A673 (cell line): ENCODE measurements around the gene PDCD11. TPM values are rescaled to one million over a fixed set of nuclear protein-coding genes. Genes with fewer than 3 reads are reported as not detected.

Experiments
- BruUV-seq: library from RNA; stranded (reverse); fragments of 400-500 nt; replicated peaks from 2 replicates; lab custom pipeline; 2021; lab: Mats Ljungman, UMichigan
- CTCF ChIA-PET: fragments of 300-600 bp; sonication (Branson Sonifier 250); formaldehyde crosslinking; loops from one replicate; lab custom pipeline; 2022; ENCODE audit warnings: antibody characterized with exemption; lab: Charles Lee
- POLR2A ChIA-PET: fragments of 300-600 bp; sonication (Branson Sonifier 250); formaldehyde crosslinking; loops from one replicate; lab custom pipeline; 2022; ENCODE audit warnings: antibody characterized with exemption; ENCODE audit not compliant: low non-redundant PET; lab: Charles Lee
- DNase-seq: peaks from one replicate; pipeline ENCODE4 v3.0.0-alpha.2; 2015; ENCODE audit warnings: low spot score
- H3K27ac ChIP-seq: fragments of 200-600 bp; sonication (generic); 2 replicates; pipeline ENCODE4 v1.5.1; 2016; ENCODE audit warnings: mixed run types, low read depth, mild to moderate bottlenecking, mixed read lengths, antibody characterized with exemption, low read length; ENCODE audit not compliant: poor library complexity, severe bottlenecking
- H3K27me3 ChIP-seq: fragments of 200-600 bp; sonication (generic); replicated peaks from 2 replicates; pipeline ENCODE4 v1.6.1; 2017; ENCODE audit warnings: mixed run types, low read depth, mild to moderate bottlenecking, mixed read lengths, antibody characterized with exemption, low read length; ENCODE audit not compliant: insufficient read depth, poor library complexity
- H3K36me3 ChIP-seq: fragments of 200-600 bp; sonication (generic); 2 replicates; pipeline ENCODE4 v1.6.1; 2016; ENCODE audit warnings: mixed run types, mild to moderate bottlenecking, mixed read lengths, antibody characterized with exemption, low read length; ENCODE audit not compliant: insufficient read depth, poor library complexity, severe bottlenecking
- H3K4me1 ChIP-seq: fragments of 200-600 bp; sonication (generic); 2 replicates; pipeline ENCODE4 v1.6.1; 2017; ENCODE audit warnings: mixed run types, mild to moderate bottlenecking, mixed read lengths, antibody characterized with exemption, low read length; ENCODE audit not compliant: insufficient read depth, poor library complexity, severe bottlenecking
- H3K4me3 ChIP-seq: fragments of 200-600 bp; sonication (generic); 2 replicates; pipeline ENCODE4 v1.5.1; 2016; ENCODE audit warnings: low read depth, mixed run types, mild to moderate bottlenecking, mixed read lengths, low read length; ENCODE audit not compliant: poor library complexity, severe bottlenecking
- H3K9me3 ChIP-seq: fragments of 200-600 bp; sonication (generic); 2 replicates; pipeline ENCODE4 v1.6.1; 2016; ENCODE audit warnings: mixed run types, low read depth, mild to moderate bottlenecking, mixed read lengths, antibody characterized with exemption, low read length; ENCODE audit not compliant: poor library complexity, severe bottlenecking
- CTCF ChIP-seq: fragments of 300-800, 200-600 bp; sonication (generic); conservative IDR thresholded peaks from 2 replicates; pipeline ENCODE4 v1.5.1; 2017; ENCODE audit warnings: low read depth, mild to moderate bottlenecking, antibody characterized with exemption, low read length, moderate library complexity, mixed read lengths
- EZH2 ChIP-seq: fragments of 200-600 bp; sonication (generic); IDR thresholded peaks from 2 replicates; pipeline ENCODE4 v1.6.1; 2017; ENCODE audit warnings: borderline replicate concordance, low read depth, mild to moderate bottlenecking, mixed read lengths, antibody characterized with exemption, low read length; ENCODE audit not compliant: poor library complexity, severe bottlenecking
- intact Hi-C: fragments of 100-400 bp; cut with micrococcal nuclease; formaldehyde crosslinking; loops from one replicate; pipeline ENCODE4 v1.10.0; 2022; ENCODE audit not compliant: unreplicated experiment
- total RNA-seq: library from RNA; stranded (reverse); gene quantifications from 2 replicates; pipeline ENCODE4 v1.2.3, GENCODE V29; 2021

PDCD11 gene
- total RNA-seq, 1 experiment from 2014 or later = 78.1 TPM

- TF ChIP-seq CTCF = no peak
- no peak for TF ChIP-seq EZH2
- Histone ChIP-seq H3K36me3 (peaks cover 81% of the 10 kb centered on the region), H3K27ac (no peak overlapping the region), H3K27me3 (no peaks in the 10 kb centered on the region), H3K4me3 (no peak overlapping the region), H3K9me3 (no peaks in the 10 kb centered on the region), H3K4me1 (no peaks in the 10 kb centered on the region)
- intact Hi-C loops = no loop called here
- no peak for DNase-seq
- CTCF ChIA-PET = no interaction called here
- no TSS peak for BruUV-seq
- POLR2A ChIA-PET = no interaction called here
Measured at GRCh38 chr10:103428989-103429643, 32.7 kb downstream of the PDCD11 start.

DNA sequence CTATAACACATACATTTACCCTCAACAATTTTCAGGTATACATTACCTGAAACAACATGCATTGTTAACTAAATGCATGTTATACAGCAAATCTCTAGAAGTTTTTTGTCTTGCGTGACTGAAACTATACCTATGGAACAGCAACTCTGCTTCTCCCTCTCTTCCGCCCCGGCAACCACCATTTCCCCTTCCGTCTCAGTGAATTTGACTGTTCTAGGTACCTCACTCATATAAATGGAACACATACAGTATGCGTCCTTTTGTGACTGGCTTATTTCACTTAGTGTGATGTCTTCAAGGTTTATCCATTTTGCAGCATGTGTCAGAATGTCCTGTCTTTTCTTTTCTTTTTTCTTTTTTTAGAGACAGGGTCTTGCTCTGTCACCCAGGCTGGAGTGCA is 33.2 kb downstream of the PDCD11 start:
- no peaks in the 10 kb centered on the region for H3K9me3 ChIP-seq
- no peak overlapping the region for H3K4me3 ChIP-seq
- H3K27ac ChIP-seq = no peak overlapping the region
- no peaks in the 10 kb centered on the region for H3K4me1 ChIP-seq
- CTCF ChIA-PET = no interaction called here
- TF ChIP-seq CTCF (no peak), EZH2 (no peak)
- peaks cover 81% of the 10 kb centered on the region for H3K36me3 ChIP-seq
- POLR2A ChIA-PET = no interaction called here
- no TSS peak for BruUV-seq
- intact Hi-C loops = no loop called here
- DNase-seq = no peak
- H3K27me3 ChIP-seq = no peaks in the 10 kb centered on the region

GRCh38 chr10:103431902-103432301 is 35.5 kb downstream of the PDCD11 start:
- BruUV-seq = no TSS peak
- intact Hi-C loops = no loop called here
- DNase-seq = no peak

More at GRCh38 chr10:103431902-103432301, 35.5 kb downstream of the PDCD11 start:
- H3K4me3 ChIP-seq = no peak overlapping the region
- no peaks in the 10 kb centered on the region for H3K9me3 ChIP-seq
- H3K4me1 ChIP-seq = no peaks in the 10 kb centered on the region
- no peak overlapping the region for H3K27ac ChIP-seq
- no peak for TF ChIP-seq EZH2
- no peak for TF ChIP-seq CTCF
- no peaks in the 10 kb centered on the region for H3K27me3 ChIP-seq
- H3K36me3 ChIP-seq = peaks cover 77% of the 10 kb centered on the region
- CTCF ChIA-PET = no interaction called here
- POLR2A ChIA-PET = no interaction called here
